Brain pericyte (primary cell): Measurements from ENCODE around the gene LRG1.
"Not testable (repeated sequence)": the region's sequence is repeated elsewhere in the genome, so short reads cannot be mapped to it uniquely, and the experiment has no call there.

Experiments
- DNase-seq: peaks from one replicate; pipeline ENCODE4 v3.0.0-alpha.2; 2012; ENCODE audit warnings: low read depth, low spot score

The LRG1 gene

GRCh38 chr19:4529924-4530522 lies 9.8 kb downstream of the LRG1 start:
- DNase-seq, result no peak

- no peak for DNase-seq
Observed at GRCh38 chr19:4528843-4529242, 11.0 kb downstream of the LRG1 start.

- DNase-seq, result not testable (repeated sequence)
Observed at GRCh38 chr19:4527377-4527776, 12.5 kb downstream of the LRG1 start.

- DNase-seq, result no peak
Observed at GRCh38 chr19:4525563-4526002, 14.3 kb downstream of the LRG1 start.

GRCh38 chr19:4524808-4525562 lies 14.9 kb downstream of the LRG1 start:
- no peak for DNase-seq

- no peak for DNase-seq
Observed at GRCh38 chr19:4523306-4524110, 16.3 kb downstream of the LRG1 start.

GRCh38 chr19:4522291-4523002 lies 17.4 kb downstream of the LRG1 start:
- no peak for DNase-seq

- DNase-seq, result no peak
Observed at GRCh38 chr19:4521888-4522242, 18.0 kb downstream of the LRG1 start.

- DNase-seq, result no peak
Observed at GRCh38 chr19:4521170-4521887, 18.5 kb downstream of the LRG1 start.

- DNase-seq, result no peak
Observed at GRCh38 chr19:4519521-4520277, 20.1 kb downstream of the LRG1 start.

GRCh38 chr19:4519172-4519496 lies 20.7 kb downstream of the LRG1 start:
- DNase-seq, result no peak

GRCh38 chr19:4518345-4519171 lies 21.3 kb downstream of the LRG1 start, which contains the start of gene PLIN4:
PLIN4 (minus strand) TSS chr19:4518486; CDS start chr19:4518272, 214 bp downstream.
- DNase-seq, result no peak

GRCh38 chr19:4517451-4518057 lies 22.3 kb downstream of the LRG1 start:
- DNase-seq, result no peak

GRCh38 chr19:4516939-4517300 lies 22.9 kb downstream of the LRG1 start:
- DNase-seq, result no peak

- no peak for DNase-seq
Observed at GRCh38 chr19:4516199-4516938, 23.5 kb downstream of the LRG1 start.

- no peak for DNase-seq
Observed at GRCh38 chr19:4515732-4516131, 24.1 kb downstream of the LRG1 start.

GRCh38 chr19:4513248-4513647 lies 26.6 kb downstream of the LRG1 start:
- DNase-seq, result no peak

GRCh38 chr19:4512070-4512469 lies 27.8 kb downstream of the LRG1 start:
- no peak for DNase-seq
